A673 (cell line): ENCODE data around the gene LIMS4. TPM values are rescaled to one million over a fixed set of nuclear protein-coding genes. Genes with fewer than 3 reads are reported as not detected.
"Not testable (repeated sequence)": the region's sequence is repeated elsewhere in the genome, so short reads cannot be mapped to it uniquely, and the experiment has no call there.

ENCODE experiments used
- BruUV-seq: library from RNA; stranded (reverse); fragments of 400-500 nt; replicated peaks from 2 replicates; lab custom pipeline; 2021; lab: Mats Ljungman, UMichigan
- CTCF ChIA-PET: fragments of 300-600 bp; sonication (Branson Sonifier 250); formaldehyde crosslinking; loops from one replicate; lab custom pipeline; 2022; ENCODE audit warnings: antibody characterized with exemption; lab: Charles Lee
- POLR2A ChIA-PET: fragments of 300-600 bp; sonication (Branson Sonifier 250); formaldehyde crosslinking; loops from one replicate; lab custom pipeline; 2022; ENCODE audit warnings: antibody characterized with exemption; ENCODE audit not compliant: low non-redundant PET; lab: Charles Lee
- DNase-seq: peaks from one replicate; pipeline ENCODE4 v3.0.0-alpha.2; 2015; ENCODE audit warnings: low spot score
- H3K27ac ChIP-seq: fragments of 200-600 bp; sonication (generic); 2 replicates; pipeline ENCODE4 v1.5.1; 2016; ENCODE audit warnings: mixed run types, low read depth, mild to moderate bottlenecking, mixed read lengths, antibody characterized with exemption, low read length; ENCODE audit not compliant: poor library complexity, severe bottlenecking
- H3K27me3 ChIP-seq: fragments of 200-600 bp; sonication (generic); replicated peaks from 2 replicates; pipeline ENCODE4 v1.6.1; 2017; ENCODE audit warnings: mixed run types, low read depth, mild to moderate bottlenecking, mixed read lengths, antibody characterized with exemption, low read length; ENCODE audit not compliant: insufficient read depth, poor library complexity
- H3K36me3 ChIP-seq: fragments of 200-600 bp; sonication (generic); 2 replicates; pipeline ENCODE4 v1.6.1; 2016; ENCODE audit warnings: mixed run types, mild to moderate bottlenecking, mixed read lengths, antibody characterized with exemption, low read length; ENCODE audit not compliant: insufficient read depth, poor library complexity, severe bottlenecking
- H3K4me1 ChIP-seq: fragments of 200-600 bp; sonication (generic); 2 replicates; pipeline ENCODE4 v1.6.1; 2017; ENCODE audit warnings: mixed run types, mild to moderate bottlenecking, mixed read lengths, antibody characterized with exemption, low read length; ENCODE audit not compliant: insufficient read depth, poor library complexity, severe bottlenecking
- H3K4me3 ChIP-seq: fragments of 200-600 bp; sonication (generic); 2 replicates; pipeline ENCODE4 v1.5.1; 2016; ENCODE audit warnings: low read depth, mixed run types, mild to moderate bottlenecking, mixed read lengths, low read length; ENCODE audit not compliant: poor library complexity, severe bottlenecking
- H3K9me3 ChIP-seq: fragments of 200-600 bp; sonication (generic); 2 replicates; pipeline ENCODE4 v1.6.1; 2016; ENCODE audit warnings: mixed run types, low read depth, mild to moderate bottlenecking, mixed read lengths, antibody characterized with exemption, low read length; ENCODE audit not compliant: poor library complexity, severe bottlenecking
- intact Hi-C: fragments of 100-400 bp; cut with micrococcal nuclease; formaldehyde crosslinking; loops from one replicate; pipeline ENCODE4 v1.10.0; 2022; ENCODE audit not compliant: unreplicated experiment
- total RNA-seq: library from RNA; stranded (reverse); gene quantifications from 2 replicates; pipeline ENCODE4 v1.2.3, GENCODE V29; 2021

Gene LIMS4
- total RNA-seq, 1 experiment from 2014 or later, result 0.75 TPM

DNA sequence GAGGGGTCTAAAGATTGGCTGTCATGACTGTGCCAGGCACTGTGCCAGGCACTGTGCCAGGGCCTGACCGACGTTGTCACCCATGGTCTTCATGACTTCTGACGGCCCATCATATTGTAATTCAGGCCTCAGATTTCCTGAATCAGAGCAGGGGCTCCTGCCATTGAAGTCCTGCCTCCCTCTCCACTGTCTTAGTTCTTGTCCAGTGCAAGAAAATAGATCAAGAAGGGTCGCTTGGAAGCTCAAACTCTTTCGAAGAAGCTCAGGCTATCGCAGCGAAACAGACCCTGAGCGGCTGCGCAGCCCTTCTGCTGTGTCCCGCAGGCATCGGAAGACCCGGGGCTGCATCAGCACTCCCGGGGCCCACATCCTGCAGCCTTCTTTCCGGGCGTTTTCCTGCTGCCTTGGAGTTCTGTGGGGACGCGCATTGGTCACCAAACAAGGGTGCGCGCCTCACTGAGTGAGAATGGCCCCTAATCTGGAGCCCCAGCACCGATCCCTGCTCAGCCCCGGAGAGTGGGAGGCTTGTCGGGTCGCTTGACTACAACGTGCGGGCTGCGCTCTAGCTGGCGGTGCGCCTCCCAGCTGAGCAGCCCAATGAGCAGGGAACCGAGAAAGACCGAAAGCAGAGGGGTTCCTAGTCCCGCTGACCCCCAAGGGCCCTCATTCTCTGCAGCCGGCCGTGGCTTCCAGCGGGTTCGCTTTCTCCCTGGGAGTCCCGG lies 49.6 kb downstream of the LIMS4 start:
- intact Hi-C loops, H3K27ac ChIP-seq, H3K36me3 ChIP-seq, H3K4me1 ChIP-seq, DNase-seq, POLR2A ChIA-PET, H3K9me3 ChIP-seq, CTCF ChIA-PET, H3K4me3 ChIP-seq, H3K27me3 ChIP-seq, BruUV-seq: not testable (repeated sequence)

DNA sequence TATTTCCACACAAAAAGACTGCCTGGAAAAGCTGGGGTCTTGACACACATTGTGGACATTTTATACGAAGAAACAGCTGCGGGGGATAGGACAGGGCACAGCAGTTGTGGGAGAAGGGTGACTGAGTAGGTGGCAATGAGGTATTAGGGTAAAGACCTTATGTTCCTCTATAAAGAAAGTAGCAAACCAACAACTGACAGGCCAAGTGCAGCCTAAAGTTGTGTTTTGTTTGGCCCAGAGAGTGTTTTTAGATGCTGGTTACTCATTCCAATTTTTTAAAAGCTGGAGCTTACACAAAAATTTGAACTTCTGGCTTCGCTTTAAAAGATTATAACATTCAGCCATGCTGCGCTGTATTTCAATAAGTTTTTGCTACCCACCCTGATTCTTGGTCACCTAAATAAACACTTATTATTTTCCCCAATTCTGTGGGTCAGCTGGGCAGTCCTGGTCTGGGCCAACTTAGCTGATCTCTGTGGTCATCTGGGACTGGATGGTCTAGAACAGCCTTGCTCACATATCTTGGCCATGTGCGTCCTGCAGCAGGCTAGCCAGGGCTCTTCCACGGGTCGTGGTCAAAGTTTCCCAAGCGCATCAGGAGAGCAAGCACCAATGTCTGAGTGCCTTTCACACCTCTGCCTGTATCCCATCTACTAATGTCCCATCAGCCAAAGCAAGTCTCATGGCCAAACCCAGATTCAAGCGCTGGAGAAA lies 51.8 kb downstream of the LIMS4 start:
- CTCF ChIA-PET, BruUV-seq, DNase-seq, H3K27ac ChIP-seq, intact Hi-C loops, POLR2A ChIA-PET, H3K36me3 ChIP-seq, H3K27me3 ChIP-seq, H3K9me3 ChIP-seq, H3K4me3 ChIP-seq, H3K4me1 ChIP-seq: not testable (repeated sequence)

DNA sequence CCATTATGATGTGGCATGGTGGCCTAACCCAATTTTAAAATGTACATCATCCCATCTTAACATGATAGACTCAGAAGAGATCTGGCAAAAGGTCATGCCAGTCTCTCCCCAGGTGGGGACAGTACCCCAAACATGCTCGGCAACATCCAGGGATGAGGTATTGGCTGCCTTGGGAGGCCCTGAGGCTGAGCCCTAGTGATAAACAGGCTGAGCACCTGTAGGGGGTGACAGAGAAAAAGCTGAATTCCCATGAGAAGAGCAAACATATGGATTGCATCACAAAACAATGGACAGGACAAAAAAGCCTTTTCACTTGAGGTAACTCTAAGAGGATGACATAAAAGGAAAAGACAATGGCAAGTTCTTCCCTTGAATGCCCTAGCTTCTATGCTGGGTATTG lies 65.5 kb downstream of the LIMS4 start:
- H3K9me3 ChIP-seq, H3K36me3 ChIP-seq, H3K4me3 ChIP-seq, POLR2A ChIA-PET, H3K27me3 ChIP-seq, H3K4me1 ChIP-seq, H3K27ac ChIP-seq, intact Hi-C loops, DNase-seq, CTCF ChIA-PET, BruUV-seq: not testable (repeated sequence)

DNA sequence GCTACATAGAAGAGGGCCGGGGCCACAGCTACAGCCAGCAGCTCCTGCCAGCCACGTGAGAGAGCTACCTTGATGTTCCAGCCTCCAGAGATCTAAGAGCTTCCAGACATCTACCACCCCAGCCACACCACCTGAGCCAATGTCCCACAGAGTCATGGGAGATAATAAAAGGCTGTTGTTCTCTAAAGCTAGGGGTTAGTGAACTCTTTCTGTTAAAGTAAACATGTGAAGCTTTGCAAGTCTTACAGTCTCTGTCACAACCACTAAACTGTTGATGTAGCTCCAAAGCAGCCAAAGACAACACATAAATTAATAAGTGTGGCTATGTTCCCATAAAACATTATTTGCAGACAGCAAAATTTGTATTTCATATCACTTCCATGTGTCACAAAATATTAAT lies 67.6 kb downstream of the LIMS4 start:
- H3K27me3 ChIP-seq, H3K4me1 ChIP-seq, H3K4me3 ChIP-seq, CTCF ChIA-PET, BruUV-seq, H3K27ac ChIP-seq, DNase-seq, H3K9me3 ChIP-seq, POLR2A ChIA-PET, intact Hi-C loops, H3K36me3 ChIP-seq: not testable (repeated sequence)

DNA sequence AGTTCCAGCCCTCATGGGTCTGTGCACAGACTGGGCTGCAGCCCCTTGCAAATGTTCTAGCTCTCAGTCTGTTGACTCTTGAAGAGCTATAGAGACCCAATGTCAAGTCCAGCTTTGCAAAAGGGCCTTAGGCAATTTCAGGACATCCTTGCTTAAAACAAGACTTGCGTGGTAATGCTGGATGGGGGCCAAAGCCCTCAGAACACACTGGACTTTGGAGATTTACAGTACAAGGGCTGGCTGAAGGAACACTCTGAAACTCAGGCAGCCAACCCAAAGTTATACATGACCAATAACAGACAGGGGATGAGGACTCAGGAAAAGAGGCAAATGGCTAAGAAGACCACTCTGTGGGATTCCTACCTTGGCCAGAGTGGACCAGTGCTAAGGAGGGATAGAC lies 68.4 kb downstream of the LIMS4 start:
- POLR2A ChIA-PET, H3K27ac ChIP-seq, H3K4me1 ChIP-seq, DNase-seq, H3K27me3 ChIP-seq, CTCF ChIA-PET, H3K4me3 ChIP-seq, H3K9me3 ChIP-seq, BruUV-seq, H3K36me3 ChIP-seq, intact Hi-C loops: not testable (repeated sequence)

DNA sequence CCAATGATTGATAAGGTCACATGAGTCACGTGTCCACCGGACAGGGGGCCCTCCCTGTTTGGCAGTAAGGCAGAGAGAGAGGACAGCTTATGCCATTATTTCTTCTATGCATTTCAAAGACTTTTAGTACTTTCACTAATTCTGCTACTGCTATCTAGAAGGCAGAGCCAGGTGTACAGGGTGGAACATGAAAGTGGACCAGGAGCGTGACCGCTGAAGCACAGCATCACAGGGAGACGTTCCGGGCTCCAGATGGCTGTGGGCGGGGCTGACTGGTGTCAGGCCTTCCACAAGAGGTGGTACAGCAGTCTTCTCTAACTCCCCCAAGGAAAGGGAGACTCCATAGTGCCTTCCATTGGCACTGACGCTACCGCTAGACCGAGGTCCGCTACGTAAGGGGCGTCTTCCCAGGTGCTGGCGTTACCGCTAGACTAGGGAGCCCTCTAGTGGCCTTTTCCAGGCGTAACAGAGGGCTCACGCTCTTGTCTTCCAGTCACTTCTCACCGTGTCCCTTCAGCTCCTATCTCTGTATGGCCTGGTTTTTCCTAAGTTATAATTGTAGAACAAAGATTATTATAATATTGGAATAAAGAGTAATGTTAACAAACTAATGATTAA lies 71.5 kb downstream of the LIMS4 start:
- BruUV-seq, H3K36me3 ChIP-seq, POLR2A ChIA-PET, H3K4me1 ChIP-seq, H3K4me3 ChIP-seq, H3K27ac ChIP-seq, H3K27me3 ChIP-seq, intact Hi-C loops, DNase-seq, H3K9me3 ChIP-seq, CTCF ChIA-PET: not testable (repeated sequence)

DNA sequence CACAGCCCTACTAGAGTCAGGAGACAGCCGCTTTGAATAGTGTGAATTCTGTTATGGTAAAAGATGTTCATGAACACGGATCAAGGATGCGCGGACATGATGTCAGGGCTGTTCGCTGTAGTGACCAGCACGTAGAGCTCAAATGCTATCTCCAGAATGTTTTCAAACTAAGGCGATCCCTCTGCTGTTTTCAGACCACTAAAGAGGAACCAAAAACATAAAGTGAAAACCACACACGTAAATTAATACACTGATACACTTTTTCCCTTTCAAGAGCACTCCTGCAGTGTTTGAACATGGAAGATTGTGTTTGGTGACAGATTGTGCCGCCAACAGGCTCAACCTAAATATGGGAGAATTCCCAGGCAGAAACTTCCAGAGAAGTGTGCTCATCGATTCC lies 73.2 kb downstream of the LIMS4 start:
- H3K27ac ChIP-seq, H3K4me1 ChIP-seq, H3K4me3 ChIP-seq, H3K27me3 ChIP-seq, H3K36me3 ChIP-seq, POLR2A ChIA-PET, intact Hi-C loops, CTCF ChIA-PET, H3K9me3 ChIP-seq, DNase-seq, BruUV-seq: not testable (repeated sequence)
